ENCODE data around the gene MOV10. TPM values are rescaled to one million over a fixed set of nuclear protein-coding genes. Genes with fewer than 3 reads are reported as not detected.
A peak's percentile ranks its signal among the peaks of the same experiment; 100 is the strongest.

The MOV10 gene
- total RNA-seq, 2 donors from 2014 or later: 113 to 124 TPM

DNA sequence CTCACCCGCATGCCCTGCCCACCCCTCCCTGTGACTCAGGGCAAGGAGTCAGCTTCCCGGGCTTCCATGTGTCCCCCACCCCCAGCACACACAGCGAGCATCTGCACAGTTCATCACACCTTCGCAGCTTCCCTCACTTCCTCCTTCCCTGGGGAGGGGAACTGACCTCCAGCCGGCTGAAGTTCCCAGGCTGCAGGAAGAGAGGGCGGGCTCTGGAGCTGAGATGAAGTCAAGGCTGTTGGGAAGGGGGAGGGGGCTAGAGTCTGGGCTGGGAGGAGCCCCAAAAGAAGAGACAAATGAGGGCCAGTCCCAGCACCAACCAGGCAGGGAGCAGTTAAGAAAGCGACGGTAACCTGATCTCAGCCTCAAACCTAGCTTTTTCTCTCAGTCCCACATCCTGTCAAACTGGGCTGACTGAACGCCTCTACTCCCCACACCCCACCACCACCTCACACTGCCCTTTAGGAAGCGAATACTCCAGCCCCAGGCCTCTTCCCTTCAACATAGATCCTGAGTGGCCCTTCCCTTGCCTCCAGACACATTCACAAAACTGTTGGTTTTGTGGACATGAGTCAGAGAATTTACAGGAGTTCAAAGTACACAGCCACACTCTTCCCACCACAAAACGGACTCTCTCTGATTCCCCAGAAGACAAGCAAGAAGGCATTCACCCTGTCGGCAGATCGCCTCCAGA, 30.6 kb downstream of the MOV10 start:
- peak overlapping the region; percentile 78 for H3K4me3 Mint-ChIP-seq
- H3K36me3 Mint-ChIP-seq (ENCODE audit: low read depth): peaks cover 32% of the 10 kb centered on the region
- peaks cover 41% of the 10 kb centered on the region for H3K36me3 ChIP-seq (ENCODE audit: control insufficient read depth, insufficient read depth, low read length)
- peaks cover 28% of the 10 kb centered on the region for H3K4me1 ChIP-seq (ENCODE audit: control insufficient read depth, insufficient read depth, low read length)
- peak overlapping the region; percentile 89 for H3K27ac Mint-ChIP-seq
- H3K27me3 Mint-ChIP-seq (ENCODE audit: insufficient read depth): peaks cover 44% of the 10 kb centered on the region
- TF ChIP-seq CTCF (conservative IDR thresholded peaks at IDR 0.05): no peak
- 4% methylated on average over 5 to 13 of the region's 13 CpGs for WGBS, 2 experiments (ENCODE audit: insufficient coverage in 1 of 2, insufficient read length in 1 of 2)
- H3K27ac ChIP-seq (ENCODE audit: low read depth, low read length): no peak overlapping the region
- DNase-seq: peak; percentile 97
- H3K9ac ChIP-seq (ENCODE audit: extremely low read depth, low read length, poor library complexity, severe bottlenecking): peak overlapping the region; percentile 64
- no peaks in the 10 kb centered on the region for H3K9me3 ChIP-seq (ENCODE audit: control insufficient read depth, low read length)
- peaks cover 55% of the 10 kb centered on the region for H3K4me1 Mint-ChIP-seq
- H3K9me3 Mint-ChIP-seq: no peaks in the 10 kb centered on the region
- H3K4me3 ChIP-seq (ENCODE audit: low read length): peak overlapping the region; percentile 84
- H3K27me3 ChIP-seq (ENCODE audit: control insufficient read depth, insufficient read depth, low read length, poor library complexity, severe bottlenecking): no peaks in the 10 kb centered on the region

DNA sequence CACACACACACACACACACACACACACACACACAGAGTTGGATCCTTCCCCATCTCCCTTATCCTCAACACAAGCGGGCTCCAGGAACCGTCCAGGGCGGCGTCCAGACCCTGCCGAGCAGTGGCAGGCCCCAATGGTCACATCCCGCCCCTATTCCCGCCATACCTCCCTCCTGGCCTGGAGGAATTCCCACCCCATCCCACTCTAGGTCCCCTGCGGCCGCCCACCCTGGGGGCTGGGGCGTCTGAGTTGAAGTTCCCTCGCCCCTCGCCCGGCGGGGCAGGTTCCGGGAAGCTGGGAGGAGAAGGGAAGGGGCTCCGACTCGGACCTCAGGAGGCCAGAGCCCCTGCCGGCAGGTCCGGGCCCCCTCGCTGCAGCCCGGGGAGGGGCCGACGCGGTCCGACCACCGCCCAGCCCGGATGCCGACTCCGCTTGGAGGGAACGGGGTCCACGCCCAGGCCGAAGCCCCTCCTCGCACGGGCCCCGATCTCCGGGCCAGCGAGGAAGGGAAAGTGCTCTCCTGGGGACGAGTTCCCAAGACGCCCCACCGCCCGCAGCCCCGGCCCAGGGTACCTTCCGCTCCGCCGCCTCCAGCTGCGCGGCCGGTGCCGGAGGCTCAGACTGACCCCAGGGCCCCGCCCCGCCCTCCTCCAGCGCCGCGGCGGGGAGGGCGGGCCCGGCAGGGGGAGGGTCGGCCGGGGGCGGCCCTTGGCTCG, 32.2 kb downstream of the MOV10 start, which contains the start of gene RHOC:
Gene RHOC (minus strand): TSS at position 623 of the 716 bp plus-strand sequence. CDS start 3,328 bp downstream, outside the sequence.
- Mint-ChIP-seq H3K9me3 (no peaks in the 10 kb centered on the region), H3K27ac (peak within 1 kb of the TSS; percentile 89), H3K36me3 (ENCODE audit: low read depth) (peaks cover 22% of the 10 kb centered on the region), H3K4me3 (peak within 1 kb of the TSS; percentile 78), H3K4me1 (peaks cover 46% of the 10 kb centered on the region), H3K27me3 (ENCODE audit: insufficient read depth) (peaks cover 55% of the 10 kb centered on the region)
- peak; percentile 87 for DNase-seq
- 0% methylated on average over 11 to 61 of the region's 61 CpGs for WGBS, 2 experiments (ENCODE audit: insufficient coverage in 1 of 2, insufficient read length in 1 of 2)
- Histone ChIP-seq H3K4me3 (ENCODE audit: low read length) (peak within 1 kb of the TSS; percentile 84), H3K27ac (ENCODE audit: low read depth, low read length) (no peak within 1 kb of the TSS), H3K9me3 (ENCODE audit: control insufficient read depth, low read length) (no peaks in the 10 kb centered on the region), H3K27me3 (ENCODE audit: control insufficient read depth, insufficient read depth, low read length, poor library complexity, severe bottlenecking) (no peaks in the 10 kb centered on the region), H3K36me3 (ENCODE audit: control insufficient read depth, insufficient read depth, low read length) (peaks cover 27% of the 10 kb centered on the region), H3K9ac (ENCODE audit: extremely low read depth, low read length, poor library complexity, severe bottlenecking) (peak within 1 kb of the TSS; percentile 64), H3K4me1 (ENCODE audit: control insufficient read depth, insufficient read depth, low read length) (peaks cover 15% of the 10 kb centered on the region)
- TF ChIP-seq CTCF (conservative IDR thresholded peaks at IDR 0.05): no peak

DNA sequence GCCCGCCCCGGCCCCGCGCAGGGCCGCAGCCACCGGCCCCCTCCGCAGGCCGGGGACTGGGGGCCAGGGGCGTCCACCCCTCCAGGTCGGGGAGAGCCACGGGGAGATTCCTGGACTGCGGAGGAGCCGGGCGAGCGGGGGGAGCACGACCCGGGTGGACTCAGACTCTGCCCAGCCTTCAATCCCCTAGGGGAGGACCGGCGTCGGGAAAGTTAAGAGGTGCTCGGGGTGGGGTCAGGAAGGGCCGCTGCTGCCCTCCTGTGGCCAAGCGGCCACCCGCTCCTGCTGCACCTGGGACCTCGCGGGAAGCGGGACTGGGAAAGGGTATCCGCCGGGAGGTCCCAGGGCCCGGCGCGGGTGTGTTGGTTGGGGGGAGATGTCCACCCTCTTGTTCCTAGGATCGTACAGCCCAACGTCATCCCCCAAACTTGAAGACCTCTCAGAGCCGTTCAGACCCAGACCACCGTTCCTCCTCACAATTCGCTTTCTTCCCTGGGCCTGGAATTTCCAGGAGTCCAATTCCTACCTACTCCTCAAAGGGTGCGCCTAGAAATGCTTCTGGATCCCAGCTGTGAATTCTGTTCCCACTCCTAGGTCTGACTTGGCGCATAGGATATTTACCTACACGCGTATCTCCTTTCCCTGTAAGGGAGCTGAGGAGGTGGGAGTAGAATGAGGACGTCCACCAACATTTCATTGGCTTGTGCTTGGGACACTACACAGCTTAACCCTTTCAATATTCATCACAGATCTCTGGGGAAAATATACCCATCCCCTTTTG, 33.0 kb downstream of the MOV10 start:
- Histone ChIP-seq H3K27ac (ENCODE audit: low read depth, low read length) (no peak overlapping the region), H3K9ac (ENCODE audit: extremely low read depth, low read length, poor library complexity, severe bottlenecking) (peak overlapping the region; percentile 22), H3K9me3 (ENCODE audit: control insufficient read depth, low read length) (no peaks in the 10 kb centered on the region), H3K4me3 (ENCODE audit: low read length) (peak overlapping the region; percentile 84), H3K27me3 (ENCODE audit: control insufficient read depth, insufficient read depth, low read length, poor library complexity, severe bottlenecking) (peaks cover under 1% of the 10 kb centered on the region), H3K36me3 (ENCODE audit: control insufficient read depth, insufficient read depth, low read length) (peaks cover 20% of the 10 kb centered on the region), H3K4me1 (ENCODE audit: control insufficient read depth, insufficient read depth, low read length) (peaks cover 15% of the 10 kb centered on the region)
- 0 to 7% methylated on average over 5 to 42 of the region's 42 CpGs for WGBS, 2 experiments (ENCODE audit: insufficient coverage in 1 of 2, insufficient read length in 1 of 2)
- no peaks in the 10 kb centered on the region for H3K9me3 Mint-ChIP-seq
- H3K4me1 Mint-ChIP-seq: peaks cover 44% of the 10 kb centered on the region
- peaks cover 62% of the 10 kb centered on the region for H3K27me3 Mint-ChIP-seq (ENCODE audit: insufficient read depth)
- TF ChIP-seq CTCF (conservative IDR thresholded peaks at IDR 0.05): peak; percentile 96
- peaks cover 15% of the 10 kb centered on the region for H3K36me3 Mint-ChIP-seq (ENCODE audit: low read depth)
- peak overlapping the region; percentile 78 for H3K4me3 Mint-ChIP-seq
- peak; percentile 97 for DNase-seq
- H3K27ac Mint-ChIP-seq: peak overlapping the region; percentile 59

All from endodermal cell (in vitro differentiated cells).